HG03439 (cell line): ENCODE results near the gene SIM2.

ENCODE experiments used
- ATAC-seq: cut with Tn5 transposase; IDR thresholded peaks from one replicate; pipeline ENCODE4 v1.9.1; 2021; ENCODE audit warnings: mild to moderate bottlenecking, moderate library complexity; ENCODE audit not compliant: unreplicated experiment

SIM2 gene

DNA sequence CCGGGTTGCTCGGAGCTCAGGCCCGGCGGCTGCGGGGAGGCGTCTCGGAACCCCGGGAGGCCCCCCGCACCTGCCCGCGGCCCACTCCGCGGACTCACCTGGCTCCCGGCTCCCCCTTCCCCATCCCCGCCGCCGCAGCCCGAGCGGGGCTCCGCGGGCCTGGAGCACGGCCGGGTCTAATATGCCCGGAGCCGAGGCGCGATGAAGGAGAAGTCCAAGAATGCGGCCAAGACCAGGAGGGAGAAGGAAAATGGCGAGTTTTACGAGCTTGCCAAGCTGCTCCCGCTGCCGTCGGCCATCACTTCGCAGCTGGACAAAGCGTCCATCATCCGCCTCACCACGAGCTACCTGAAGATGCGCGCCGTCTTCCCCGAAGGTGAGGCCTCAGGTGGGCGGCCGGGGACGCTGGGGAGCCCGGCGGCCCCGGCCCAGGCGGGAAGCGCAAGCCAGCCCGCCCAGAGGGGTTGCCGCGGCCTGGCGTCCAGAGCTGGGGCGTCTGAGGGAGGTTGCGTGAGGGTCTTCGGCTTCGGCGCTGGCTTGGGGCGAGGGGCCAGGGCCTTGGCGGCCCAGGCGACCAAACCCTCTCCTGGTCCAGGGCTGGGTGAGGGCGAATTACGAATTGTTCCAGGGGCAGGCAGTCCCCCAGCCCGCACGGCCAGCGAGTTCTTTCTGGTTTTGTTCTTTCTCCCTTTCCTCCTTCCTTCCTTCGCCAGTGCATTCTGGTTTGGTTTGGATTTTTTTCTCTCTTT lies 805 bp downstream of the SIM2 start:
- no peak for ATAC-seq

DNA sequence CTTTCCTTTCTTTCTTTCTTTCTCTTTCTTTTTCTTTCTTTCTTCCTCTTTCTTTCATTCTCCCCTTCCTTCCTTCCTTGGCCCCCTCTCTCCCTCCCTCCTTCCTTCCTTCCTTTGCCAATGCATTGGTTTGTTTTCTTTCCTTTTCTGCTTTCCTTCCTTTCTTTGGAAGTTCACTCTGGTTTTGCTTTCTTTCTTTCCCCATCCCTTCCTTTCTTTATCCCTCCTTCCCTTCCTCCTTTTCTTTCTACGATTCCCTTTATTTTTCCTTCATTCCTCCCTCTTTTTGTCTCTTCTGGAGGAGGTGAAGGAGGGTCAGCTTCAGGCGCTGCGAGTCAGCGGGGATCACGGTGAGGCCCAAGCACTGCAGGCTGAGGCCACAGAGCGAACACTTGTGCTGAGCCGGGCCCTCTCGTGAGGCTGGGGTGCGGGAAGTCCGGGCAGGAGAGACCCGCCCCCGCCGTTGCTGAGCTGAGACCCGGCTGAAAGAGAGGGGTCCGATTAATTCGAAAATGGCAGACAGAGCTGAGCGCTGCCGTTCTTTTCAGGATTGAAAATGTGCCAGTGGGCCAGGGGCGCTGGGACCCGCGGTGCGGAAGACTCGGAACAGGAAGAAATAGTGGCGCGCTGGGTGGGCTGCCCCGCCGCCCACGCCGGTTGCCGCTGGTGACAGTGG lies 1.5 kb downstream of the SIM2 start:
- no peak for ATAC-seq

DNA sequence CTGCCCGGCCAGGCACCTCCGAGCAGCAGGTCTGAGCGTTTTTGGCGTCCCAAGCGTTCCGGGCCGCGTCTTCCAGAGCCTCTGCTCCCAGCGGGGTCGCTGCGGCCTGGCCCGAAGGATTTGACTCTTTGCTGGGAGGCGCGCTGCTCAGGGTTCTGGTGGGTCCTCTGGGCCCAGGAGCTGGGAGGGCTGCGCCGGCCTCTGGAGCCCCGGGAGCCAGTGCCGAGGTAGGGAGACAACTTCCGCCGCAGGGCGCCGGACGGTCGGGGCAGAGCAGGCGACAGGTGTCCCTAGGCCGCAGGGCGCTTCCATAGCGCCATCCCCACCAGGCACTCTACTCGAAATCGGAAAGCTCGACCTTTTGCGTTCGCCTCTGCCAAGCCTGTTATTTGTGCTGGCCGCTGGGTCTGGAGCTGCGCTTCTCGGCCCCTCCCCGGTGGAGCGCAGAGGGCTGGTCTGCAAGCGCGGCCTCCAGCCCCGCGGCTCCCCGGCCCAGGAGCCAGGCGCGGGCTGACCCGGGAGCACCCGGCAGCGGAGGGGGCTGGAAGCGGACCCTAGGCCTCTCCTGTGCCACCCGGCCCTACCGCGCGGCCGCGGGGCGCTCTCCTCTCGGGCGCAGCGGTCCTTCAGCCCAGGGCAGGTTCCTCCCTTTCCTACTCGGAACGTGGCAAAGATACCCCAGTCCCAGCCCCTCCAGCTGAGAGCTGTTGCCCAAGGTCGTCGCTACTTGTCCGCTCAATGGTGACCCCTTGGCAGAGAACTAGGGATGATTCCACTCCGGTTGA lies 2.2 kb downstream of the SIM2 start:
- ATAC-seq, result no peak

DNA sequence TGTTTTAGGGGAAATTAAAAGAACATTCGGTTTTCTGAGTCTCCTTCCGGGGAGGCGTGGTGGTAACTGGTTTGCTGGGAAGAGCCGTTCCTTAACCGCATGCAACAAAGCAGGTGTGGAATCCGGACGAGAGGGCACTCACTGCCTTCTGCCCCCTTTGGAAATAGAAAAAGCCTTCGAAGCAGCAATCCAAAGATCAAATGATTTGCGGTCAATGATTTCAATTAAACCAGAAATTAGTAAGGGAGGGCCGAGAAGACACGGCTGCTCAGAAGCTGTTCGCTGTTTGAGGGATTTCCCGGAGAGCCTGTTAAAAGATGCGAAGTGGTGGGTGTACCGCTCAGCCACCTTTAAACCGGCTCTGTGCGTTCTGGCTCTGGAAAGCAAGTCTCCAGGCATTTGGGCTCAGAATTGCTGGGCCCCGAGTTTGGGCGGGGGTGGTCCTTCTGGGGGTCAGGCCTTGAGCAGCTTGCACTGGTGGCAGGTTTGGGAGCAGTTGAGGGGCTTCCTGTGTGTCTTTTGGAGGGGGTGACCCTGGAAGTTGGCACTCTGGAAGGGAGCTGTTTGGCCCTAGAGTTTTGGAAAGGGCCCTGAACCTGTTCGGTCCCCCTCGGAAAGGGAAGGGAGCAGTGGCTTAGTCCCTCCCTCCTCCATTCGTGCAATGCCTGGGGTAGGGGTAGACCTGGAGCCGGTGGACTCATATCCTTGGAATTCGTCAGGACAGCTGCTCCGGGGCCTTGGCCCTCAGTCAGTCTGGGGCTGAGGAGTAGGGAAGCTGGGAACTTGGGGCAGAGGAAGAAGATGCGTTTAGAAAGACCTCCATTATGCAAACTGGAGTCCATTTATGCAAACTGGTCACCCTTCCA lies 3.1 kb downstream of the SIM2 start:
- ATAC-seq, result no peak

DNA sequence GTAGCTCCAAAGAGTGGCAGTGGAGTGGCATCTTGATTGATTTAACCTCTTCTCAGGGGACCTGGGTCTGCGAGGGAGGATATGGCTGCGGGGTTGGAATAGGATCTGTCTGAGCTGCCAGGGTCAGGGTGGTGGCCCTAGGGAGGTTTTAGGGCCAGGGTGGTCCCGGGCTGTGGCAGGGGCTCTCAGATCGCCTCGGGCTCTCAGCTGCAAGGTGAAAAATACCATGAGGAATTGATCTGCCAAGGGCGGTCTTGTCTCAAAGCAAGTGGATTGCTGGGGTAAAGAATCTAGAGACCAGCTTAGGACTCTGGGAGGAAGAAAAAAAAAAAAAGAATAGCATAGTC lies 3.7 kb downstream of the SIM2 start:
- no peak for ATAC-seq

DNA sequence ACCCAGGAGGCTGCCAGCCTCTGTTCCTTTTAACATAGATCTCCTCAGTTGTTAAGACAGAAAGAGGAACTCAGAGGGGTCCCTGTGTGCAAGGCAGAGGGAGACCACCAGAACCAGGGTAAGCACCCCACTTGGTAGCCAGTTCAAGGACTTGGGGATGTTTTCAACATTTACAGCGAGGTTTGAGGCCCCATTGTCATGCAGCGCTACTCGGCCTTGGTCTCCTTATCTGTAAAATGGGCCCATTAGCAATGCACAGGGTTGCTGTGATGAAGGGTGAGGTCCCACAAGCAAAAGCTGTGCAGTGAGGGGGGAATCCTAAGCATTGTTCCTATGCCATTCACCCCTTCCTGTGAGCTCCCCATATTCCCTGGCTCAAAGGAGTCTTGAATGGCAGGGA lies 4.2 kb downstream of the SIM2 start:
- ATAC-seq, result no peak

DNA sequence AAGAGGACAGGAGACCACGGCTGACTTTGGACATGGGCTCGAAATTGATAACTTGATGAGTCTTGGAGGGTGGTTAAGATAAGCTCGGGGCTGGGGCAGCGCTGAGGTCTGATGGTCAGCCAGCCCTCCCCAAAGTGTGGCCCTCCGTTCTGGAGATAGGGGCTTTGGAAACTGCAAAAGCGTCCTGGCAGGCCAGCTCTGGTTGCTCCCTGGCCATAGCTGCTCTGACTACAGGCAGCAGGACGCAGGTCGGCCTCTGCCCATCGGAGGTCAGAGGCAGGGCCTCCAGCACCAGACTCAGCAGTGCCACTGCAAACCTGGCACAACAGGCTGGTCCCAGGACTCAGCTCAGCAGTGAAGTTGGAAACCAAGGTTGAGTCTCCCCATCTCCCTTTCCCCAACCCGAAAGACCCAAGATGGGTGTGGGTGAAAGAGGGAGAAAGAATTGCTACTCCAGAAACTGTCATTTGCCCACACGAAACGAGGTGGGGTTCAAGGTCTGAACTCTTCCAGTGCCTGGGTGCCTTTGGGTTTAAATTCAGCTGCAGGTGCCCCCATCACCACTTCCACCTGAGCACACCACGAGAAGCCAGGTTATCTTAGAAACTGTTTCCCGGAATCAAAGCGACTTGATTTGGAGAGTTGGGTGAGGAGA lies 4.8 kb downstream of the SIM2 start:
- ATAC-seq, result no peak

DNA sequence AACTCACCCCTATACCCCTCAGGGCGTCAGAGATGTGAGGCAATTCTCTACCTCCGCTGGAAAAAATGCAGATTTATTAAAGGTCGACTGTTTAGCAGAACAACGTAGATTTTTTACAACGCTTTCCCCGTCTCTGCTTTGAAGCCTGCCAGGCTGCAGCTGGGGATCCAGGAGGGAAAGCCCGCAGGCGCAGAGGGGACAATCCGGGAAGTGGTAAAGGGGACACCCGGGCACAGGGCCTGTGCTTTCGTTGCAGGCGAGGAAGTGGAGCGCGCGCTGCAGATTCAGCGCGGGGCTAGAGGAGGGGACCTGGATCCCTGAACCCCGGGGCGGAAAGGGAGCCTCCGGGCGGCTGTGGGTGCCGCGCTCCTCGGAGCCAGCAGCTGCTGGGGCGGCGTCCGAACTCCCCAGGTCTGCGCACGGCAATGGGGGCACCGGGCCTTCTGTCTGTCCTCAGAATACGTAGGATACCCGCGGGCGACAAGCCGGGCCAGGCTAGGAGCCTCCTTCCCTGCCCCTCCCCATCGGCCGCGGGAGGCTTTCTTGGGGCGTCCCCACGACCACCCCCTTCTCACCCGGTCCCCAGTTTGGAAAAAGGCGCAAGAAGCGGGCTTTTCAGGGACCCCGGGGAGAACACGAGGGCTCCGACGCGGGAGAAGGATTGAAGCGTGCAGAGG lies 5.5 kb downstream of the SIM2 start:
- ATAC-seq, result no peak

DNA sequence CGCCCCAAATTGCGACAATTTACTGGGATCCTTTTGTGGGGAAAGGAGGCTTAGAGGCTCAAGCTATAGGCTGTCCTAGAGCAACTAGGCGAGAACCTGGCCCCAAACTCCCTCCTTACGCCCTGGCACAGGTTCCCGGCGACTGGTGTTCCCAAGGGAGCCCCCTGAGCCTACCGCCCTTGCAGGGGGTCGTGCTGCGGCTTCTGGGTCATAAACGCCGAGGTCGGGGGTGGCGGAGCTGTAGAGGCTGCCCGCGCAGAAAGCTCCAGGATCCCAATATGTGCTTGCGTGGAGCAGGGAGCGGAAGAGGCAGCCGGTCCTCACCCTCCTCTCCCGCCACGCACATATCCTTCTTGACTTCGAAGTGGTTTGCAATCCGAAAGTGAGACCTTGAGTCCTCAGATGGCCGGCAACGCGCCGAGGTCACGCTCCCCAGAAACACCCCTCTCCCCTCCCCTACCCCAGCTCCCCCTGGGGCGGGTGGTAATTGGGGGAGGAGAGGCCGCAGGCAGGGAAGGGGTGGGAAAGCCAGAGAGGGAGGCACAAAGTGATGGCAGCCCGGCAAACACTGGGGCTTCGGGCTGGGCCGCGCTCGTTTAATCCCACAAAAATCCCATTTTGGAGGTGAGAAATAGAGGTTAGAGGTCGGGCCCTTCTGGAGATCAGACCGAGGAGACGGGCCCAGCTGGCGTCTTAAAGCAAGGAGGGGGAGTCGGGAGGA lies 6.2 kb downstream of the SIM2 start:
- no peak for ATAC-seq

DNA sequence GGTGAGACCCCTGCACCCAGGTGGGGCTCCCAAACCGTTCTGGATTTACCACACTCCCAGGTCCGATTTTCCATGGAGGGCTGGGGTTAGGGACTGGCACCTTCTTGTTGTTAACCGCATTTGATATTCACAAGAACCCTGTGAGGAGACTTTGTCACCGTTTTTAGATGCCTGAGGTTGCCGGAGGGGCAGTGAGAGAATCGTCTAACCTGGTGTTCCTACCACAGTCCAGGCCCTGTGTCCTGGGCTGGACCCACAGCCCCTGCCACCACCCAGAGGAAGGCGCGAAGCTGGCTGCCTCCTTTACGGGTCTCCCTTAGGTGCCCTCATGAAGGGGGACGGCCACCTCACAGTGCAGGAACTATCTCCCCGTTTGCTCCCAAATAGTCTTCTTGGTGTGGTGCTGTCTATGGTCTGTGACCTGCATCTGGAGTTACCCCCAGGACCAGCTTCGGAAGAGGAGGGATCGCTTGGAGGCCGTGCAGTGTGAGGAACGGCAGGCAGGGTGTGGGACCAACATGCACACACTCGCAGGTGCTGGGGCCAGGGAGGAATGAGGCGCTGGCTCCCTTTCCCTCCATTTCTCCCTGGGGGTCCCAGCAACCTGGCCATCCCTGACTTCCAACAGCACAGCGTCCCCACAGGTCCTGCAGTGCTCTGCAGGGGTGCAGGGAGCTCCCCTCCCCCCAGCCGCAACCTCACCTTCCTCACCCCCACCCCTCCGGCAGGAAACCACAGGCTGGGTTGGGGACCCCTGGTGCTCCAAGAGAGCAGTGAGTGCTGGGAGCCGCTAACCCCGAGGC lies 7.0 kb downstream of the SIM2 start:
- ATAC-seq, result no peak

DNA sequence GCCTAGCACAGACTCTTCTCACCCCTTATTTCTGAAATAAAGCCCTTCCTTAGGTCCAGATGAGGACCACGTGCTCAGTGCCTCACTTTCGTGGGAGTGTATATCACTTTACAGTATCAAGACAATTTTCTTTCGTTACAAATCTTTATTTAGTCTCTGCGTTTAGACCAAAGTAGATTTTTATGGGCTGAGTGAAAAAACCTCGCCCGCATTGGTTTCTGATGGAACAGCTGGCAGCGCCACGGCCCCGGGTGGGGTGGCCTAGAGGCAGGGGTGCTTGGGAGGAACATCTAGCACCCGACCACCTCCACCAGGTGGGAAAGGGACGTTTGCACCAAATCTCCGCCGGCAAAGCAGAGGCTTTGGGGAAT lies 7.6 kb downstream of the SIM2 start:
- ATAC-seq, result no peak

DNA sequence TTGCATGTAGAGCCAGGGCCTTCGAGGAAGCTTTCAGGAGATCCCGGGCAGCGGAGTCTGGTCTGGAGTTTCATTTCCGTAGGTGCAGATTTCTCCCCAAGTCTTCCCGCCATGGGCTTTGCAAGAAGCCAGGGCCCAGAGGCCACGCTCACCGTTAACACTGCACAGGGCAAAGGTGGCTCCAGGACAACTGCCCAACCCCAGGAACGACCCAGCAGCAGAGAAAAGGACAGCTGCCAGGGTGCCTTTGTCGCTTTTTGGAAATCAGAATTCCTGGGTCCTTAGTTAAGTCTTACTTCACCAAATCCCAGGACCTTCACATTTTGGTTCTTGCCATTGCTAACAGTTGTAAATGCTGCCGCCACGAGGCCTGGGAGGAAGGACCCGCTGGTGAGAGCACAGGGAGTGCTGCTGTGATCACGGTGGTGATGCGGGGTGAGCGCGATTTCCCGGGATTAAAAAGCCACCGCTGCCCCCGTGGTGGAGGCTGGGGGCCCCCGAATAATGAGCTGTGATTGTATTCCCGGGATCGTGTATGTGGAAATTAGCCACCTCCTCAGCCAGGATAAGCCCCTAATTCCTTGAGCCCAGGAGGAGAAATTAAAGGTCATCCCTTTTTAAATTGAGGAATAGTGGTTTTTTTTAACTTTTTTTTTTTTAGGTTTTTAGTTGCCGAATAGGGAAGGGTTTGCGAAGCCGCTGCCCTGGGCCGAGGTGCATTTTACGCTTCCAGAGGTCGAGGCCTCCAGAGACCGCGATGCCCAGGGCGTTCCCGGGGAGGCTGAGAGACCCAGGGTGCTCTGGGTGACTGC lies 8.2 kb downstream of the SIM2 start:
- ATAC-seq, result no peak

DNA sequence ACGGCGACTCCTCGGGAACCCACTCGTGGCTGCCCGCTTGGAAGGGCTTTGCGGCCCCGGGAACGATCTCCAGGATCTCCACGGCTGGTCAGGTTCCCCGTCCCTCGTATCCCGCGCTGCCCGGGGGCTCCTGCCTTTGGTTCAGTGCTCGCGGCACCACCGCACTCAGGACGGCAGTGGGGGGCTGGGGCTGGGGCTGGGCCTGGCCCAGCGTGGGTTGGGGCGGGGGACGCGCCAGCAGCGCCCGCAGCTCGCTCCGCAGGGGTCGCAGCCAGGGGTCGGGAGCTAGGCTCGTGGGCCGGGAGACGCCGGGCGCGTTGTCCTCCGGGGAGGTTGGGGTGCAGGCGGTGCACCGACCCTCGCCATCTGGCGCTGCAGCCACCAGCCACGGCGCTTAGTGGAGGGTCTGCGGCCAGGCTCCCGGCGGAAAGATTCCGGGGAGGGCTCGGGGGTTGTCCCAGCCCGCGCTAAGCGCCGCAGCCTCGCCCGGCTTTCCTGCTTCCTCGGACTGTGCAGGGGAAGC lies 8.9 kb downstream of the SIM2 start:
- ATAC-seq, result no peak

DNA sequence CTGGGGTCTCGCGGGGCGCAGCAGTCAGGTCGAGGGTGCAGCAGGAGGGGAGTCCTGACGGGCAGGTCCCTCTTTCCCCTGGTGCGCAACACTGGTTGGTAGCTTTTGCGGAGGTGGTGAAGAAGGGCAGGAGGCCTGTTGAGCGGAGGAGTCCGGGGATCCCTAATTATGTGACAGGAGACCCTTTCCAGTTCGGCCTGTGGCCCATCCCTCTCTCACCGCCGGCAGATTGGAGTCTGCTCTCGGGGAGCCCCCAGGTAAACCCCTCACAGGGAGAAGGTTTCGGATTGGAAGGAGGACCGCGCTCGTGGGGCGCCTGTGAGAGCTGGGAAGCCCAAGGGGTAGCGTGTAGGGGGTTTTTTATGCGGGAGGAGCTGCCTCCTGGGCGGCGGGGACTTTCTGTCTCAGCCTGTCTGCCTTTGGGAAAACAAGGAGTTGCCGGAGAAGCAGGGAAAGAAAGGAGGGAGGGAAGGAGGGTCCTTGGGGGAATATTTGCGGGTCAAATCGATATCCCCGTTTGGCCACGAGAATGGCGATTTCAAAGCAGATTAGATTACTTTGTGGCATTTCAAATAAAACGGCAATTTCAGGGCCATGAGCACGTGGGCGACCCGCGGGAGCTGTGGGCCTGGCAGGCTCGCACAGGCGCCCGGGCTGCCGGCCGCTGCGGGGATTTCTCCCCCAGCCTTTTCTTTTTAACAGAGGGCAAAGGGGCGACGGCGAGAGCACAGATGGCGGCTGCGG lies 9.5 kb downstream of the SIM2 start:
- no peak for ATAC-seq

DNA sequence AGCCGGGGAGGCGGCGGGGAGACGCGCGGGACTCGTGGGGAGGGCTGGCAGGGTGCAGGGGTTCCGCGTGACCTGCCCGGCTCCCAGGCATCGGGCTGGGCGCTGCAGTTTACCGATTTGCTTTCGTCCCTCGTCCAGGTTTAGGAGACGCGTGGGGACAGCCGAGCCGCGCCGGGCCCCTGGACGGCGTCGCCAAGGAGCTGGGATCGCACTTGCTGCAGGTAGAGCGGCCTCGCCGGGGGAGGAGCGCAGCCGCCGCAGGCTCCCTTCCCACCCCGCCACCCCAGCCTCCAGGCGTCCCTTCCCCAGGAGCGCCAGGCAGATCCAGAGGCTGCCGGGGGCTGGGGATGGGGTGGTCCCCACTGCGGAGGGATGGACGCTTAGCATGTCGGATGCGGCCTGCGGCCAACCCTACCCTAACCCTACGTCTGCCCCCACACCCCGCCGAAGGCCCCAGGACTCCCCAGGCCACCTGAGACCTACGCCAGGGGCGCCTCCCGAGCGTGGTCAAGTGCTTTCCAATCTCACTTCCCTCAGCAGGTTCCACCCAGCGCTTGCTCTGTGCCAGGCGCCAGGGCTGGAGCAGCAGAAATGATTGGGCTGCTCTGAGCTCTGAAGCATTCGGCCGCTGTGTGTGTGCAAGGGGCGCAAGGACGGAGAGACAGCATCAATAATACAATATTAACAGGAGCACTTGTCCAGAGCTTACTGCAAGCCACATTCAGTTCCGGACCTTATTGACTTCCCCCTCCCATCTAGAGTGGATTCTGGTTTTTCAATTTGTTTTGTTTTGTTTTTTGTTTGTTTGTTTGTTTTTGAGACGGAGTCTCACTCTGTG lies 10.3 kb downstream of the SIM2 start:
- no peak for ATAC-seq
